Measurements from ENCODE around the gene CPEB3. TPM values are rescaled to one million over a fixed set of nuclear protein-coding genes. Genes with fewer than 3 reads are reported as not detected.

Gene CPEB3
- total and polyA plus RNA-seq, 2 donors (not counting 3 experiments of a cell fraction or from before 2014, with no cell fraction given) = 0.80 to 2.2 TPM

DNA sequence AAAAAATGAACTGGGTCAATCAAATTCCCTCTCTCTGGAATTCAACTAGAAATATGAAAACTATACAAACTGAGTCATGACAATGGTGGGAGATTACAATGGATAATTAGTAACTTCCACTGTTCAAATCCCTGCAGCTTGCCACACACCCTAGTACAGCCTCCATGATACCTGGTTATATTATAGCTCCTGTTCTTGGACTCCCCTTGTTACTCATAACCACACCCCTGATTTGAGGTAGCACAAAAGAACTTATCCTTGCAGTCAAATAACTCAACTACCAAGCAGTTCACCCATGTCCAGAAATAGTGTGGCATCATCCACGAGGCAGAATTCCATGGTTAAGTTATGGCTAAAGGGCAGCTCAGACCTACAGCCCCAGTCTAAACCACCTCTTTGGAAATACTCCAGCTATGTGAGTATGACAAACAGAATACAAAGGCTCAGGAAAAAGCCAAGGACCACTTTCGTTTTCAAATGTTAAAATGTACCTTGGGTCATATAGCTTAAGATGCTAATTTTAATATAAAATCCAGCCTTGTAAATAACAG lies 164.7 kb downstream of the CPEB3 start:
- H3K79me2 ChIP-seq (ENCODE audit: control insufficient read depth, insufficient read depth, low read length) = no peaks in the 10 kb centered on the region
- no TSS peak for BruUV-seq (replicated peaks)
- no peak overlapping the region for H3K4me3 ChIP-seq (replicated peaks in 1 of 3; ENCODE audit: insufficient read depth in 1 of 3, low read depth in 1 of 3, low read length in 3 of 3)
- TF ChIP-seq, protein P1, sequence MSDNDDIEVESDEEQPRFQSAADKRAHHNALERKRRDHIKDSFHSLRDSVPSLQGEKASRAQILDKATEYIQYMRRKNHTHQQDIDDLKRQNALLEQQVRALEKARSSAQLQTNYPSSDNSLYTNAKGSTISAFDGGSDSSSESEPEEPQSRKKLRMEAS (IDR thresholded peaks at IDR 0.05; ENCODE audit: insufficient read depth, insufficient read length) = no peak
- TF ChIP-seq GATA2 (IDR thresholded peaks at IDR 0.05; ENCODE audit: insufficient read depth, insufficient read length, low read depth, low read length) (no peak), POLR2A (IDR thresholded peaks at IDR 0.05; ENCODE audit: low read depth, low read length) (no peak), EZH2 (IDR thresholded peaks at IDR 0.05; ENCODE audit: borderline replicate concordance, low read depth, low read length, severe bottlenecking) (no peak), JUN (IDR thresholded peaks at IDR 0.05; ENCODE audit: borderline replicate concordance, insufficient read depth, insufficient read length, low read depth) (no peak), POLR2AphosphoS5 (IDR thresholded peaks at IDR 0.05; ENCODE audit: insufficient read depth, low read depth, low read length) (no peak), MYC (IDR thresholded peaks at IDR 0.05; ENCODE audit: low read depth, low read length) (no peak), FOS (IDR thresholded peaks at IDR 0.05; ENCODE audit: borderline replicate concordance, insufficient read depth, low read length) (no peak)
- TF ChIP-seq, protein P2, sequence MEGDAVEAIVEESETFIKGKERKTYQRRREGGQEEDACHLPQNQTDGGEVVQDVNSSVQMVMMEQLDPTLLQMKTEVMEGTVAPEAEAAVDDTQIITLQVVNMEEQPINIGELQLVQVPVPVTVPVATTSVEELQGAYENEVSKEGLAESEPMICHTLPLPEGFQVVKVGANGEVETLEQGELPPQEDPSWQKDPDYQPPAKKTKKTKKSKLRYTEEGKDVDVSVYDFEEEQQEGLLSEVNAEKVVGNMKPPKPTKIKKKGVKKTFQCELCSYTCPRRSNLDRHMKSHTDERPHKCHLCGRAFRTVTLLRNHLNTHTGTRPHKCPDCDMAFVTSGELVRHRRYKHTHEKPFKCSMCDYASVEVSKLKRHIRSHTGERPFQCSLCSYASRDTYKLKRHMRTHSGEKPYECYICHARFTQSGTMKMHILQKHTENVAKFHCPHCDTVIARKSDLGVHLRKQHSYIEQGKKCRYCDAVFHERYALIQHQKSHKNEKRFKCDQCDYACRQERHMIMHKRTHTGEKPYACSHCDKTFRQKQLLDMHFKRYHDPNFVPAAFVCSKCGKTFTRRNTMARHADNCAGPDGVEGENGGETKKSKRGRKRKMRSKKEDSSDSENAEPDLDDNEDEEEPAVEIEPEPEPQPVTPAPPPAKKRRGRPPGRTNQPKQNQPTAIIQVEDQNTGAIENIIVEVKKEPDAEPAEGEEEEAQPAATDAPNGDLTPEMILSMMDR (IDR thresholded peaks at IDR 0.05; ENCODE audit: extremely low read depth in 1 of 2, insufficient read depth in 1 of 2, low read depth in 1 of 2, low read length in 2 of 2) = no peak
- H2AFZ ChIP-seq (ENCODE audit: low read depth, low read length) = no peak overlapping the region
- dilution Hi-C loops (cut with MboI; ENCODE audit: extremely low pct_ligation_motif_present, low sequenced_read_pairs) = no loop called here
- no peaks in the 10 kb centered on the region for H3K36me3 ChIP-seq (ENCODE audit: control insufficient read depth in 2 of 2, extremely low read depth in 1 of 2, insufficient read depth in 2 of 2, low read length in 2 of 2)
- CTCF ChIA-PET = interaction anchor here (0.8 to 1.5 kb wide), 9 partner anchors 16 to 166 kb away, joined by 3 to 8 read pairs (median 4); partner anchors contain the start of genes CPEB3 and MARCHF5
- peaks cover 33% of the 10 kb centered on the region for H3K4me1 ChIP-seq (ENCODE audit: control insufficient read depth, extremely low read depth, insufficient read depth, low read length)
- no peaks in the 10 kb centered on the region for H4K20me1 ChIP-seq (replicated peaks; ENCODE audit: control insufficient read depth, extremely low read depth, insufficient read depth, low read length)
- H3K4me2 ChIP-seq (ENCODE audit: insufficient read depth, low read length) = no peak overlapping the region
- H3K27ac ChIP-seq (ENCODE audit: insufficient read depth, low read depth, low read length) = no peak overlapping the region
- peak; percentile 25 for DNase-seq (ENCODE audit: low read depth, low spot score)
- no peak for FAIRE-seq
- intact Hi-C loops (cut with micrococcal nuclease) = no loop called here
- no peaks in the 10 kb centered on the region for H3K27me3 ChIP-seq (ENCODE audit: control insufficient read depth in 2 of 2, insufficient read depth in 2 of 2, low read length in 2 of 2)
- no peaks in the 10 kb centered on the region for H3K9me3 ChIP-seq (replicated peaks; ENCODE audit: control insufficient read depth, insufficient read depth, low read length)
- no peak overlapping the region for H3K9ac ChIP-seq (replicated peaks; ENCODE audit: extremely low read depth, insufficient read depth, low read length)
- POLR2A ChIA-PET = no interaction called here
- no peaks in the 10 kb centered on the region for H3K9me1 ChIP-seq (replicated peaks; ENCODE audit: control insufficient read depth, extremely low read depth, insufficient read depth, low read length)

Measured in endothelial cell of umbilical vein (primary cell).